Keratinocyte (primary cell): ENCODE measurements around the gene NAALADL1. TPM values are rescaled to one million over a fixed set of nuclear protein-coding genes. Genes with fewer than 3 reads are reported as not detected.

Experiments
- DNase-seq: peaks from one replicate; pipeline ENCODE4 v3.0.0-alpha.2; 2011; ENCODE audit warnings: low read depth, missing footprints, low spot score
- FAIRE-seq: peaks from 2 replicates; lab custom pipeline; 2011; peaks lifted over from hg19 to GRCh38; lab: Jason Lieb, UNC
- H2AFZ ChIP-seq: 2 replicates; pipeline ENCODE4 v1.6.0; 2012; ENCODE audit warnings: low read length, control low read depth, inconsistent platforms; ENCODE audit not compliant: control insufficient read depth
- H3K27ac ChIP-seq: 2 replicates; pipeline ENCODE4 v1.5.1; 2011; ENCODE audit warnings: low read length; ENCODE audit not compliant: control insufficient read depth, insufficient read depth
- H3K27me3 ChIP-seq: 3 replicates; pipeline ENCODE4 v1.6.0; 2011; ENCODE audit warnings: low read length; ENCODE audit not compliant: control insufficient read depth, insufficient read depth; ENCODE audit errors: extremely low read depth
- H3K36me3 ChIP-seq, 2 experiments: 2 replicates in 1 of 2; 3 replicates in 1 of 2; pipeline ENCODE4 v1.5.1; 2011; ENCODE audit warnings: low read length in 2 of 2, mild to moderate bottlenecking in 1 of 2; ENCODE audit not compliant: control insufficient read depth in 2 of 2, insufficient read depth in 2 of 2; ENCODE audit errors: extremely low read depth in 1 of 2
- H3K4me1 ChIP-seq: 3 replicates; pipeline ENCODE4 v1.5.1; 2011; ENCODE audit warnings: low read length; ENCODE audit not compliant: control insufficient read depth, insufficient read depth; ENCODE audit errors: extremely low read depth
- H3K4me2 ChIP-seq: 3 replicates; pipeline ENCODE4 v1.6.0; 2011; ENCODE audit warnings: low read depth, low read length; ENCODE audit not compliant: control insufficient read depth, insufficient read depth; ENCODE audit errors: extremely low read depth
- H3K4me3 ChIP-seq, 3 experiments: fragments of 200-600 bp in 1 of 3; sonication (generic) in 1 of 3; 2 replicates in 2 of 3; 3 replicates in 1 of 3; pipeline ENCODE4 v1.5.1; 2011 to 2016; ENCODE audit warnings: low read length in 3 of 3, mild to moderate bottlenecking in 3 of 3, control low read depth in 2 of 3, inconsistent platforms in 1 of 3, low read depth in 1 of 3, mixed read lengths in 1 of 3, mixed run types in 1 of 3, moderate library complexity in 1 of 3; ENCODE audit not compliant: control insufficient read depth in 2 of 3, insufficient read depth in 2 of 3; ENCODE audit errors: extremely low read depth in 1 of 3
- H3K79me2 ChIP-seq: 2 replicates; pipeline ENCODE4 v1.6.0; 2012; ENCODE audit warnings: low read length; ENCODE audit not compliant: control insufficient read depth, insufficient read depth
- H3K9ac ChIP-seq: 3 replicates; pipeline ENCODE4 v1.6.0; 2011; ENCODE audit warnings: low read length; ENCODE audit not compliant: control insufficient read depth, insufficient read depth; ENCODE audit errors: extremely low read depth
- H3K9me1 ChIP-seq: 3 replicates; pipeline ENCODE4 v1.6.0; 2011; ENCODE audit warnings: low read length; ENCODE audit not compliant: control insufficient read depth, insufficient read depth; ENCODE audit errors: extremely low read depth
- H3K9me3 ChIP-seq: 2 replicates; pipeline ENCODE4 v1.5.1; 2012; ENCODE audit warnings: low read depth, low read length; ENCODE audit not compliant: control insufficient read depth
- H4K20me1 ChIP-seq: 3 replicates; pipeline ENCODE4 v1.6.0; 2011; ENCODE audit warnings: low read length; ENCODE audit not compliant: control insufficient read depth, insufficient read depth; ENCODE audit errors: extremely low read depth
- CTCF ChIP-seq, 3 experiments: IDR thresholded peaks in 1 of 3; conservative IDR thresholded peaks in 1 of 3; optimal IDR thresholded peaks in 1 of 3; 2 replicates in 2 of 3; 3 replicates in 1 of 3; pipeline versions ENCODE3 to v1.5.1; 2011; ENCODE audit warnings: low read length in 3 of 3, mild to moderate bottlenecking in 3 of 3, moderate library complexity in 2 of 3, control low read depth in 1 of 3, inconsistent platforms in 1 of 3; ENCODE audit not compliant: insufficient read depth in 2 of 3; ENCODE audit errors: extremely low read depth in 1 of 3
- EZH2 ChIP-seq: IDR thresholded peaks from one replicate; pipeline ENCODE4 v1.6.1; 2012; ENCODE audit warnings: inconsistent platforms, mild to moderate bottlenecking, low read length, moderate library complexity
- dilution Hi-C: fragments of 300-500 bp; cut with MboI; formaldehyde crosslinking; loops from one replicate; pipeline ENCODE4 v1.7.0; 2020; ENCODE audit warnings: low sequenced_read_pairs; ENCODE audit not compliant: extremely low pct_ligation_motif_present
- polyA plus RNA-seq, 5 experiments: library from polyadenylated mRNA; depleted of rRNA in 3 of 5; stranded (reverse) in 3 of 5; stranded (forward) in 1 of 5; unstranded in 1 of 5; fragments of >200 nt; gene quantifications; 1 replicate in 1 of 5; 2 replicates in 3 of 5; 3 replicates in 1 of 5; pipeline versions ENCODE4 v1.2.1 to v1.2.3, GENCODE V29; 2011 to 2012; ENCODE audit warnings: missing spikeins in 2 of 5, low read depth in 1 of 5, low replicate concordance in 1 of 5

The NAALADL1 gene
- polyA plus RNA-seq, 1 donor (not counting 4 experiments of a cell fraction or from before 2014, with no cell fraction given) = 2.3 TPM

DNA sequence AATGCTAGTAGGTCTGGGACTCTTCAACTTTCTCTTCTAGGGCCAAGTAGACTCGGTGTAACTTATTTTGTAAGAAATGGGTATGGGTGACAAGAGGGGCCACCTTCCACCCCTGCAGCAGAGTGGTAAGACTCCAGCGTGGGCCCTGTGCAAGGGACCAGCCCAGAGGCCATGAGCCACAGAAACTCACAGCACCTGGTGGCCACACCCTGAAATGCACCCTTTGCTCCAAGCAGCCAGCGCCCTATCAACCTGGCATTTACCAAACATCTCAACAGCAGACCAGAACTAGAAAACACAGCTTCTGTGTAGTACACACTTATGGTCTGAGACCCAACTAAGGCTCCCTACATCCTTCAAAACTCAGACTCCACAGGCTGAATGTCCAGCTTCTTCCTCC is 19.8 kb upstream of the NAALADL1 start:
- DNase-seq (no peak), FAIRE-seq (no peak)
- H3K9ac ChIP-seq = no peak overlapping the region
- peaks cover 20% of the 10 kb centered on the region for H3K4me1 ChIP-seq
- dilution Hi-C loops = no loop called here
- no peaks in the 10 kb centered on the region for H4K20me1 ChIP-seq
- H3K27ac ChIP-seq = no peak overlapping the region
- peak; percentile 83 to 86 (median 85) for TF ChIP-seq CTCF (optimal IDR thresholded peaks at IDR 0.05 in 1 of 3, IDR thresholded peaks at IDR 0.05 in 1 of 3, conservative IDR thresholded peaks at IDR 0.05 in 1 of 3; ENCODE audit: extremely low read depth in 1 of 3, insufficient read depth in 2 of 3, low read length in 3 of 3)
- TF ChIP-seq EZH2 = no peak
- H3K4me2 ChIP-seq = no peak overlapping the region
- H3K9me1 ChIP-seq = peaks cover 3% of the 10 kb centered on the region
- H3K79me2 ChIP-seq = peaks cover 39% of the 10 kb centered on the region
- H3K9me3 ChIP-seq = no peaks in the 10 kb centered on the region
- no peak overlapping the region for H3K4me3 ChIP-seq
- H2AFZ ChIP-seq = peak overlapping the region; percentile 41
- H3K36me3 ChIP-seq = peaks cover 0 to 31% of the 10 kb centered on the region in 2 experiments
- H3K27me3 ChIP-seq = no peaks in the 10 kb centered on the region

DNA sequence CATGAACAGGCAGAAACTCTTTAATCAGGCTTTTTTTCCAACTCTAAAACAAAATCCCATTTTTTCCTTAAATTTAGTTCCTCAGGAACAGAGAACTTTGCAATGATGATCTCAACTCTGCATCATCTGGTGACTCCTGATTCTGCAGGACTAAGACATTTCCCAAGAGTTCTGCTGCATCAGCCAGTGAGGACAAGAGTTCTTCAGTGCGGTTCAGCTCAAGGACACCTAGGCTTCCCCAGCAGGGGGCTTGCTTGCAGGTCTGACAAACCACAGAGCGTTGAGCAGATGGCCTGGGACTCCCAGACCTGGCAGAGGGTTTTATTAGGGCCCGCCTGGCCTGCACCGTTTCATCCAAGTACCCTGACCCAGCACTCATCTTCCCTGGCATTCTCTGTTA is 19.1 kb upstream of the NAALADL1 start:
- H3K4me2 ChIP-seq = no peak overlapping the region
- H3K9me3 ChIP-seq = no peaks in the 10 kb centered on the region
- peaks cover 14% of the 10 kb centered on the region for H3K4me1 ChIP-seq
- H4K20me1 ChIP-seq = no peaks in the 10 kb centered on the region
- H3K4me3 ChIP-seq = no peak overlapping the region
- no peak overlapping the region for H3K9ac ChIP-seq
- H3K36me3 ChIP-seq = peaks cover 0 to 31% of the 10 kb centered on the region in 2 experiments
- dilution Hi-C loops = no loop called here
- H3K27ac ChIP-seq = no peak overlapping the region
- H2AFZ ChIP-seq = no peak overlapping the region
- peaks cover 32% of the 10 kb centered on the region for H3K79me2 ChIP-seq
- no peak for TF ChIP-seq EZH2
- peaks cover 3% of the 10 kb centered on the region for H3K9me1 ChIP-seq
- FAIRE-seq (no peak), DNase-seq (no peak)
- no peaks in the 10 kb centered on the region for H3K27me3 ChIP-seq

- no peak overlapping the region for H3K4me3 ChIP-seq
- no peaks in the 10 kb centered on the region for H3K4me1 ChIP-seq
- dilution Hi-C loops = no loop called here
- H3K9me1 ChIP-seq = no peaks in the 10 kb centered on the region
- H3K4me2 ChIP-seq = no peak overlapping the region
- H3K9ac ChIP-seq = no peak overlapping the region
- peaks cover 1% of the 10 kb centered on the region for H3K79me2 ChIP-seq
- H3K9me3 ChIP-seq = no peaks in the 10 kb centered on the region
- no peak for DNase-seq
- no peak for TF ChIP-seq CTCF (optimal IDR thresholded peaks at IDR 0.05 in 1 of 3, IDR thresholded peaks at IDR 0.05 in 1 of 3, conservative IDR thresholded peaks at IDR 0.05 in 1 of 3; ENCODE audit: extremely low read depth in 1 of 3, insufficient read depth in 2 of 3, low read length in 3 of 3)
- TF ChIP-seq EZH2 = no peak
- no peak for FAIRE-seq
- H3K36me3 ChIP-seq = peaks cover 0 to 6% of the 10 kb centered on the region in 2 experiments
- no peaks in the 10 kb centered on the region for H3K27me3 ChIP-seq
- H3K27ac ChIP-seq = no peak overlapping the region
- no peaks in the 10 kb centered on the region for H4K20me1 ChIP-seq
- no peak overlapping the region for H2AFZ ChIP-seq
Observed at GRCh38 chr11:65072631-65072966, 14.2 kb upstream of the NAALADL1 start.
